Measurements from ENCODE around the gene ANKIB1. TPM values are rescaled to one million over a fixed set of nuclear protein-coding genes. Genes with fewer than 3 reads are reported as not detected.

Gene ANKIB1
- total and polyA plus RNA-seq, 9 of the 15 experiments (the other 6 are each of a cell fraction or from before 2014, with no cell fraction given), result 5.9 to 25.2 (median 16.1) TPM

GRCh38 chr7:92313055-92313454 is 67.3 kb downstream of the ANKIB1 start:
- intact Hi-C loops (cut with micrococcal nuclease) (no loop called here), in situ Hi-C loops (cut with MboI) (no loop called here)
- H3K9me3 ChIP-seq (replicated peaks; ENCODE audit: control insufficient read depth, insufficient read depth, low read depth, low read length), result no peaks in the 10 kb centered on the region
- ChIA-PET POLR2A (interaction anchor here (0.6 to 1.1 kb wide), 2 partner anchors 17 to 1079 kb away, joined by 3 read pairs; no protein-coding TSS in a partner anchor), CTCF (ENCODE audit: low intra/inter-chr PET ratio) (no interaction called here)
- H3K27me3 ChIP-seq (ENCODE audit: control insufficient read depth in 2 of 2, insufficient read depth in 2 of 2, low read length in 2 of 2), result no peaks in the 10 kb centered on the region
- FAIRE-seq (no peak), DNase-seq (ENCODE audit: extremely low read depth in 1 of 4, low spot score in 3 of 4) (no peak), ATAC-seq (no peak)
- H3K79me2 ChIP-seq (ENCODE audit: control insufficient read depth, insufficient read depth, low read length), result no peaks in the 10 kb centered on the region
- H3K9ac ChIP-seq (ENCODE audit: insufficient read depth in 1 of 2, low read depth in 2 of 2, low read length in 2 of 2), result no peak overlapping the region
- H3K9me1 ChIP-seq (ENCODE audit: control insufficient read depth, insufficient read depth, low read length), result no peaks in the 10 kb centered on the region
- H3K27ac ChIP-seq (ENCODE audit: extremely low read depth, low read depth, low read length), result no peak overlapping the region
- no peak overlapping the region for H3K4me3 ChIP-seq
- H2AFZ ChIP-seq (ENCODE audit: low read depth, low read length), result no peak overlapping the region
- WGBS (ENCODE audit: insufficient coverage, low coverage, missing lambda C conversion rate), result 87% methylated on average over 3 of the region's 3 CpGs
- BruUV-seq (replicated peaks), result no TSS peak
- no peaks in the 10 kb centered on the region for H3K4me1 ChIP-seq (replicated peaks in 1 of 2; ENCODE audit: control insufficient read depth in 2 of 2, insufficient read depth in 2 of 2, low read length in 2 of 2)
- peaks cover 7% of the 10 kb centered on the region; the same call in 1 of the 3 replicates for H3K36me3 ChIP-seq (ENCODE audit: control insufficient read depth, insufficient read depth, low read length)
- TF ChIP-seq BRF1 (IDR thresholded peaks at IDR 0.05; ENCODE audit: borderline replicate concordance, extremely low read depth, insufficient read length), result no peak
- TF ChIP-seq DEAF1 (CRISPR knock-in tag; IDR thresholded peaks at IDR 0.05), result no peak
- TF ChIP-seq OTX1 (CRISPR knock-in tag; IDR thresholded peaks at IDR 0.05), result no peak
- no peak for TF ChIP-seq ZNF354B (CRISPR knock-in tag; IDR thresholded peaks at IDR 0.05)
- no peak for TF ChIP-seq ZNF511 (CRISPR knock-in tag; IDR thresholded peaks at IDR 0.05)
- no peak for TF ChIP-seq TCF3 (CRISPR knock-in tag; IDR thresholded peaks at IDR 0.05)
- TF ChIP-seq FOXA3 (CRISPR knock-in tag; conservative IDR thresholded peaks at IDR 0.05 in 1 of 2, IDR thresholded peaks at IDR 0.05 in 1 of 2), result no peak
- TF ChIP-seq PHB2 (IDR thresholded peaks at IDR 0.05; ENCODE audit: low read depth), result no peak
- no peak for TF ChIP-seq PHF8 (IDR thresholded peaks at IDR 0.05; ENCODE audit: borderline replicate concordance, low read length)
- no peak for TF ChIP-seq LARP7 (IDR thresholded peaks at IDR 0.05)
- no peak for TF ChIP-seq BACH1 (tag; IDR thresholded peaks at IDR 0.05)
- TF ChIP-seq GTF2B (IDR thresholded peaks at IDR 0.05; ENCODE audit: extremely low read depth, insufficient read length), result no peak
- TF ChIP-seq NFIC (IDR thresholded peaks at IDR 0.05), result no peak
- no peak for TF ChIP-seq PTBP1 (IDR thresholded peaks at IDR 0.05; ENCODE audit: low read depth, low read length)
- TF ChIP-seq CGGBP1 (CRISPR knock-in tag; IDR thresholded peaks at IDR 0.05), result no peak
- no peak overlapping the region for H3K4me2 ChIP-seq (ENCODE audit: insufficient read depth, low read length)
- H4K20me1 ChIP-seq (replicated peaks; ENCODE audit: control insufficient read depth, insufficient read depth, low read length), result no peaks in the 10 kb centered on the region

Measured in K562 (cell line).